HepG2 (cell line): ENCODE data around the gene CERS5. TPM values are rescaled to one million over a fixed set of nuclear protein-coding genes. Genes with fewer than 3 reads are reported as not detected.

Source experiments
- MTF1 ChIP-seq: sonication (generic); formaldehyde crosslinking; IDR thresholded peaks from 2 replicates; pipeline ENCODE4 v1.5.0; 2020; ENCODE audit warnings: missing genetic modification reagents
- PAWR ChIP-seq: sonication (generic); formaldehyde crosslinking; IDR thresholded peaks from 2 replicates; pipeline ENCODE4 v1.4.0; 2020; ENCODE audit warnings: missing genetic modification reagents, mild to moderate bottlenecking, borderline replicate concordance
- PRPF4 ChIP-seq: fragments of 200-400 bp; formaldehyde crosslinking; IDR thresholded peaks from 2 replicates; pipeline ENCODE4 v1.6.1; 2016; ENCODE audit warnings: low read length, low read depth; ENCODE audit not compliant: poor library complexity, severe bottlenecking
- ZNF225 ChIP-seq: sonication (generic); formaldehyde crosslinking; IDR thresholded peaks from 2 replicates; pipeline ENCODE4 v1.4.0; 2020; ENCODE audit warnings: mild to moderate bottlenecking, missing genetic modification reagents
- ZNF260 ChIP-seq: sonication (generic); formaldehyde crosslinking; IDR thresholded peaks from 2 replicates; pipeline ENCODE4 v1.4.0; 2020; ENCODE audit warnings: missing genetic modification reagents, low read depth, mild to moderate bottlenecking, borderline replicate concordance
- ZNF605 ChIP-seq: sonication (generic); formaldehyde crosslinking; IDR thresholded peaks from 2 replicates; pipeline ENCODE4 v1.8.0; 2022; ENCODE audit warnings: mild to moderate bottlenecking, missing genetic modification reagents
- polyA plus RNA-seq, 8 experiments: library from polyadenylated mRNA; depleted of rRNA in 3 of 8; stranded (reverse) in 7 of 8; unstranded in 1 of 8; fragments of >200 nt; fragmentation: Illumina TruSeq in 4 of 8; extraction: Trizol in 4 of 8; gene quantifications; 2 replicates each; pipeline versions ENCODE4 v1.2.1 to v1.2.3, GENCODE V29; 2011 to 2016; ENCODE audit warnings: low read depth in 4 of 8, missing spikeins in 1 of 8, mixed read lengths in 1 of 8; ENCODE audit not compliant: insufficient read depth in 1 of 8
- total RNA-seq, 5 experiments: library from RNA; depleted of rRNA; stranded (reverse); fragments of >200 nt; fragmentation: Illumina TruSeq; extraction: Trizol; gene quantifications; 2 replicates each; pipeline ENCODE4 v1.2.3, GENCODE V29; 2016; ENCODE audit warnings: low read depth in 1 of 5
- TF ChIP-seq, protein P1 (sequence below): sonication (generic); formaldehyde crosslinking; IDR thresholded peaks from one replicate; pipeline ENCODE4 v1.5.1; 2020; ENCODE audit warnings: mild to moderate bottlenecking, missing genetic modification reagents; ENCODE audit errors: not compliant biosample characterization
- TF ChIP-seq, protein P2 (sequence below): sonication (generic); formaldehyde crosslinking; IDR thresholded peaks from 2 replicates; pipeline ENCODE4 v1.4.0; 2020; ENCODE audit warnings: missing genetic modification reagents, low read depth, mild to moderate bottlenecking, borderline replicate concordance
- TF ChIP-seq, protein P3 (sequence below): IDR thresholded peaks from 2 replicates; pipeline ENCODE4 v1.6.1; 2016; ENCODE audit warnings: low read depth
- TF ChIP-seq, protein P4 (sequence below): sonication (generic); formaldehyde crosslinking; IDR thresholded peaks from 2 replicates; pipeline ENCODE4 v1.8.0; 2022; ENCODE audit warnings: missing genetic modification reagents, mild to moderate bottlenecking, borderline replicate concordance
- TF ChIP-seq, protein P5 (sequence below): sonication (generic); formaldehyde crosslinking; IDR thresholded peaks from 2 replicates; pipeline ENCODE4 v1.5.0; 2020; ENCODE audit warnings: mild to moderate bottlenecking, missing genetic modification reagents

The CERS5 gene
- total and polyA plus RNA-seq, 2 of the 13 experiments (the other 11 are each of a cell fraction or from before 2014, with no cell fraction given): 22.3 to 48.8 TPM

DNA sequence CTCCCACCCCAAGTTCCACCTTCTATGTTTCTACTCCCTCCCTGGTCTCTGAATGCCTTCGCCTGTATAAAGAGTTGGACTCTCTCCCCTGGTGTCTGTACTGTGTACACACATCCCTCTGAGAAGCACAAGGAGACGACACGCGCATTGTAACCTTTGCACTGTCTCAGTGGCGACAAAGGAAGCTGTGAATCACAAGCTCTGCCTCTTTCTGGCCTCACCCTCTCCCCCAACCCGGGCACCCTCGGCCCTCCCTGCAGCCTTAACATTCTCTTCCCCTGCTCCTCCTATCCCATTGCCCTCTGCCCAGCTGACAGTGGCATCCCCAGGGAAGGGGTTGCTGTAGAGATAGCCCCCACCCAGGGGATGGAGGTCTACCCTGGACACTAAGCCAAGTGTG lies 84.5 kb downstream of the CERS5 start (continued):
- TF ChIP-seq, protein P1, sequence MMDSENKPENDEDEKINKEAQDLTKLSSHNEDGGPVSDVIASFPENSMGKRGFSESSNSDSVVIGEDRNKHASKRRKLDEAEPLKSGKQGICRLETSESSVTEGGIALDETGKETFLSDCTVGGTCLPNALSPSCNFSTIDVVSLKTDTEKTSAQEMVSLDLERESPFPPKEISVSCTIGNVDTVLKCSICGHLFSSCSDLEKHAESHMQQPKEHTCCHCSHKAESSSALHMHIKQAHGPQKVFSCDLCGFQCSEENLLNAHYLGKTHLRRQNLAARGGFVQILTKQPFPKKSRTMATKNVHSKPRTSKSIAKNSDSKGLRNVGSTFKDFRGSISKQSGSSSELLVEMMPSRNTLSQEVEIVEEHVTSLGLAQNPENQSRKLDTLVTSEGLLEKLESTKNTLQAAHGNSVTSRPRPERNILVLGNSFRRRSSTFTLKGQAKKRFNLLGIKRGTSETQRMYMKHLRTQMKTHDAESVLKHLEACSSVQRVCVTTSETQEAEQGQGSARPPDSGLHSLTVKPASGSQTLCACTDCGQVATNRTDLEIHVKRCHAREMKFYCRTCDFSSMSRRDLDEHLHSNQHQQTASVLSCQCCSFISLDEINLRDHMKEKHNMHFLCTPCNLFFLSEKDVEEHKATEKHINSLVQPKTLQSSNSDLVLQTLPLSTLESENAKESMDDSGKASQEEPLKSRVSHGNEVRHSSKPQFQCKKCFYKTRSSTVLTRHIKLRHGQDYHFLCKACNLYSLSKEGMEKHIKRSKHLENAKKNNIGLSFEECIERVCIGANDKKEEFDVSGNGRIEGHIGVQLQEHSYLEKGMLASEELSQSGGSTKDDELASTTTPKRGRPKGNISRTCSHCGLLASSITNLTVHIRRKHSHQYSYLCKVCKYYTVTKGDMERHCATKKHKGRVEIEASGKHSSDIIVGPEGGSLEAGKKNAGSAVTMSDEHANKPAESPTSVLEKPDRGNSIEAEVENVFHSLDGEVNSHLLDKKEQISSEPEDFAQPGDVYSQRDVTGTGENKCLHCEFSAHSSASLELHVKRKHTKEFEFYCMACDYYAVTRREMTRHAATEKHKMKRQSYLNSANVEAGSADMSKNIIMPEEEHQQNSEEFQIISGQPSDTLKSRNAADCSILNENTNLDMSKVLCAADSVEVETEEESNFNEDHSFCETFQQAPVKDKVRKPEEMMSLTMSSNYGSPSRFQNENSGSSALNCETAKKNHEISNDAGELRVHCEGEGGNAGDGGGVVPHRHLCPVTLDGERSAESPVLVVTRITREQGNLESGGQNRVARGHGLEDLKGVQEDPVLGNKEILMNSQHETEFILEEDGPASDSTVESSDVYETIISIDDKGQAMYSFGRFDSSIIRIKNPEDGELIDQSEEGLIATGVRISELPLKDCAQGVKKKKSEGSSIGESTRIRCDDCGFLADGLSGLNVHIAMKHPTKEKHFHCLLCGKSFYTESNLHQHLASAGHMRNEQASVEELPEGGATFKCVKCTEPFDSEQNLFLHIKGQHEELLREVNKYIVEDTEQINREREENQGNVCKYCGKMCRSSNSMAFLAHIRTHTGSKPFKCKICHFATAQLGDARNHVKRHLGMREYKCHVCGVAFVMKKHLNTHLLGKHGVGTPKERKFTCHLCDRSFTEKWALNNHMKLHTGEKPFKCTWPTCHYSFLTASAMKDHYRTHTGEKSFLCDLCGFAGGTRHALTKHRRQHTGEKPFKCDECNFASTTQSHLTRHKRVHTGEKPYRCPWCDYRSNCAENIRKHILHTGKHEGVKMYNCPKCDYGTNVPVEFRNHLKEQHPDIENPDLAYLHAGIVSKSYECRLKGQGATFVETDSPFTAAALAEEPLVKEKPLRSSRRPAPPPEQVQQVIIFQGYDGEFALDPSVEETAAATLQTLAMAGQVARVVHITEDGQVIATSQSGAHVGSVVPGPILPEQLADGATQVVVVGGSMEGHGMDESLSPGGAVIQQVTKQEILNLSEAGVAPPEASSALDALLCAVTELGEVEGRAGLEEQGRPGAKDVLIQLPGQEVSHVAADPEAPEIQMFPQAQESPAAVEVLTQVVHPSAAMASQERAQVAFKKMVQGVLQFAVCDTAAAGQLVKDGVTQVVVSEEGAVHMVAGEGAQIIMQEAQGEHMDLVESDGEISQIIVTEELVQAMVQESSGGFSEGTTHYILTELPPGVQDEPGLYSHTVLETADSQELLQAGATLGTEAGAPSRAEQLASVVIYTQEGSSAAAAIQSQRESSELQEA (CRISPR knock-in tag): no peak
- TF ChIP-seq PRPF4: no peak
- TF ChIP-seq, protein P2, sequence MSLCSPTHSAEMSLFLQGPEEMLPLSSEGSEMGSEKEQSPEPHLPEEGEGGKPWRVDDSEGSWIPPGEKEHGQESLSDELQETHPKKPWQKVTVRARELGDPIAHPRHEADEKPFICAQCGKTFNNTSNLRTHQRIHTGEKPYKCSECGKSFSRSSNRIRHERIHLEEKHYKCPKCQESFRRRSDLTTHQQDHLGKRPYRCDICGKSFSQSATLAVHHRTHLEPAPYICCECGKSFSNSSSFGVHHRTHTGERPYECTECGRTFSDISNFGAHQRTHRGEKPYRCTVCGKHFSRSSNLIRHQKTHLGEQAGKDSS (CRISPR knock-in tag): no peak; the same call in 1 of the 2 replicates
- TF ChIP-seq ZNF605 (CRISPR knock-in tag): no peak
- TF ChIP-seq MTF1 (CRISPR knock-in tag): no peak
- TF ChIP-seq, protein P3, sequence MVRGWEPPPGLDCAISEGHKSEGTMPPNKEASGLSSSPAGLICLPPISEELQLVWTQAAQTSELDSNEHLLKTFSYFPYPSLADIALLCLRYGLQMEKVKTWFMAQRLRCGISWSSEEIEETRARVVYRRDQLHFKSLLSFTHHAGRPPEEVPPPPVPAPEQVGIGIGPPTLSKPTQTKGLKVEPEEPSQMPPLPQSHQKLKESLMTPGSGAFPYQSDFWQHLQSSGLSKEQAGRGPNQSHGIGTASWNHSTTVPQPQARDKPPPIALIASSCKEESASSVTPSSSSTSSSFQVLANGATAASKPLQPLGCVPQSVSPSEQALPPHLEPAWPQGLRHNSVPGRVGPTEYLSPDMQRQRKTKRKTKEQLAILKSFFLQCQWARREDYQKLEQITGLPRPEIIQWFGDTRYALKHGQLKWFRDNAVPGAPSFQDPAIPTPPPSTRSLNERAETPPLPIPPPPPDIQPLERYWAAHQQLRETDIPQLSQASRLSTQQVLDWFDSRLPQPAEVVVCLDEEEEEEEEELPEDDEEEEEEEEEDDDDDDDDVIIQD: 0 out of 2 replicates have a peak, but pooled peaks have one; percentile 57
- TF ChIP-seq, protein P4, sequence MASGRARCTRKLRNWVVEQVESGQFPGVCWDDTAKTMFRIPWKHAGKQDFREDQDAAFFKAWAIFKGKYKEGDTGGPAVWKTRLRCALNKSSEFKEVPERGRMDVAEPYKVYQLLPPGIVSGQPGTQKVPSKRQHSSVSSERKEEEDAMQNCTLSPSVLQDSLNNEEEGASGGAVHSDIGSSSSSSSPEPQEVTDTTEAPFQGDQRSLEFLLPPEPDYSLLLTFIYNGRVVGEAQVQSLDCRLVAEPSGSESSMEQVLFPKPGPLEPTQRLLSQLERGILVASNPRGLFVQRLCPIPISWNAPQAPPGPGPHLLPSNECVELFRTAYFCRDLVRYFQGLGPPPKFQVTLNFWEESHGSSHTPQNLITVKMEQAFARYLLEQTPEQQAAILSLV (CRISPR knock-in tag): no peak
- TF ChIP-seq, protein P5, sequence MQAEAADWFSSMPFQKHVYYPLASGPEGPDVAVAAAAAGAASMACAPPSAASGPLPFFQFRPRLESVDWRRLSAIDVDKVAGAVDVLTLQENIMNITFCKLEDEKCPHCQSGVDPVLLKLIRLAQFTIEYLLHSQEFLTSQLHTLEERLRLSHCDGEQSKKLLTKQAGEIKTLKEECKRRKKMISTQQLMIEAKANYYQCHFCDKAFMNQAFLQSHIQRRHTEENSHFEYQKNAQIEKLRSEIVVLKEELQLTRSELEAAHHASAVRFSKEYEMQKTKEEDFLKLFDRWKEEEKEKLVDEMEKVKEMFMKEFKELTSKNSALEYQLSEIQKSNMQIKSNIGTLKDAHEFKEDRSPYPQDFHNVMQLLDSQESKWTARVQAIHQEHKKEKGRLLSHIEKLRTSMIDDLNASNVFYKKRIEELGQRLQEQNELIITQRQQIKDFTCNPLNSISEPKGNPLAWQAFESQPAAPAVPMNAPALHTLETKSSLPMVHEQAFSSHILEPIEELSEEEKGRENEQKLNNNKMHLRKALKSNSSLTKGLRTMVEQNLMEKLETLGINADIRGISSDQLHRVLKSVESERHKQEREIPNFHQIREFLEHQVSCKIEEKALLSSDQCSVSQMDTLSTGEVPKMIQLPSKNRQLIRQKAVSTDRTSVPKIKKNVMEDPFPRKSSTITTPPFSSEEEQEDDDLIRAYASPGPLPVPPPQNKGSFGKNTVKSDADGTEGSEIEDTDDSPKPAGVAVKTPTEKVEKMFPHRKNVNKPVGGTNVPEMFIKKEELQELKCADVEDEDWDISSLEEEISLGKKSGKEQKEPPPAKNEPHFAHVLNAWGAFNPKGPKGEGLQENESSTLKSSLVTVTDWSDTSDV (CRISPR knock-in tag): no peak
- TF ChIP-seq ZNF260 (CRISPR knock-in tag): no peak
- no peak for TF ChIP-seq PAWR (CRISPR knock-in tag)
- 0 out of 2 replicates have a peak, but pooled peaks have one; percentile 28 for TF ChIP-seq ZNF225 (CRISPR knock-in tag)
